ENCODE data around the gene DHX58.

DHX58 gene

DNA sequence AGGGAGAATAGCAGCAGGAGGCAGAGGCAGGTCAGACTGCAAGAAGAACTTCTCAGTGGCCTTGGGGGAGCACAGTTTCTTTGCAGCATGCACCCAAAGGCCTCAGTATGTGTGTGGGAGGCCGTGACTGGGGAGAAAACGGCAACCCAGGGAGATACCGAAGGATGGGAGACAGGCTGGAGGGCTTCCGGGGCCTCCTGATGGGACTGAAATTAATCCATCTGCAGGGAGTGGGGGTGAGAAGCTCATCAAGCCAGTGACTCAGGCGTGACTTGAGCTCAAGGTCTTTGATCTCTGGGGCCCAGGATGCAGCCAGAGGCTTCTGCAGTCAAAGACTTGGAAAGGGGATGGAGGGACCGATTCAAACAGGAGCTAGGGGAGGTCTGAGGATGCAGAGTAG lies 57.0 kb downstream of the DHX58 start:
- DNase-seq (ENCODE audit: low read depth in 3 of 3): no peak

DNA sequence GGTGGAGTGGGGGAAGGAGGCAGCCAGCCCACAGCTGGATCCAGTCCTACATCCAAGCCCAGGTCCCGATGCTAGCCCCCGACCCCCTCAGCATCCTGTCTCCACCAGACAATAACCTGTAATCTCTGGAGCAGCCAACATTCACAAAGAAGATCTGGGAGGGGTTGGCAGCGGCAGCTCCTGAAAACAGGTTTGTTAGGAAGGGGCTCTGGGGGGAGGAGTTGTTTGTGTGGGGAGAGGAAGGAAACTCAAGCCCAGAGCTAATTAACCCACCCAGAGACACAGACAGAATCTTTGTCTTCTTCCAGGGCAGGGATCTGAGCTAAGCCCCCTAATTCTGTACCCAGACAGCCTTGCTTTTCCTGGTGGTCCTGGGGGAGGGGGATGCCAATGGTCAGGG lies 57.5 kb downstream of the DHX58 start:
- DNase-seq (ENCODE audit: low read depth in 3 of 3): no peak

DNA sequence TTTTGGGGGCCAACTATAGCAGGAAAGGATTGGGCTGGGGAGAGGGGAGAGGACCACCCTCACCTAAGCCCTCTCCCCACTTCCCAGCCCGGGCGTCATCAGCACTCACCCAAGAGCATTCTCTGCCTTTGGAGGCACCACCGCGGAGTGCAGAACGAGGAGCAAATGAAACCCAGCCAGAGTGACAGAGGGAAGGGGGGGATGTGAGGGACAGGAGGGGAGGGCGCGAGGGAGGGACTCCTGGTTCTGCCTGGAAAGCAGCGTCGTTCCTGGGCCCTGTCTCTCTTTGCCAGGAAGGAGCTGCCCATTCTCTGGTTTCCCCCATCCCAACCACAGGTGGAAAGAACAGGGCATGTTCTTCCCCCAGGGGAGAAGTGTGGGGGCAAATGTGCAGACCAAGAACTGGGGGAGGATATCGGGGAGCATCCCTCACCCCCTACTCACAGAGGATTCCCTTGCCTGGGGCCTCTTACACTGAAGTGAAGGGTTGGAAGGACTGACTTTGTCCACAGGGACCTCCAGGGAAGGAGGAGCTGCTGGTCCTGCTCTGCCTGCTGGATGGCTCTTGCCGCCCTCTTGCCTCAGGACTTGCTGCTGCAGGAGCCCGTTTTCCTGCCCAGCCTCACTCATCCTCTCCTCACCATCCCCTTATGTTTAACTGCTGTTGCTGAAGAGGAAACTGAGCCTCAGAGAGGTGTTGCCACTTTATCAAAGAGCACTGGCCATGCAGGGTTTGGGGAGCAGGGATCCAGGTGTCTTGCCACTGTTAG lies 58.6 kb downstream of the DHX58 start:
- DNase-seq (ENCODE audit: low read depth in 3 of 3): no peak

DNA sequence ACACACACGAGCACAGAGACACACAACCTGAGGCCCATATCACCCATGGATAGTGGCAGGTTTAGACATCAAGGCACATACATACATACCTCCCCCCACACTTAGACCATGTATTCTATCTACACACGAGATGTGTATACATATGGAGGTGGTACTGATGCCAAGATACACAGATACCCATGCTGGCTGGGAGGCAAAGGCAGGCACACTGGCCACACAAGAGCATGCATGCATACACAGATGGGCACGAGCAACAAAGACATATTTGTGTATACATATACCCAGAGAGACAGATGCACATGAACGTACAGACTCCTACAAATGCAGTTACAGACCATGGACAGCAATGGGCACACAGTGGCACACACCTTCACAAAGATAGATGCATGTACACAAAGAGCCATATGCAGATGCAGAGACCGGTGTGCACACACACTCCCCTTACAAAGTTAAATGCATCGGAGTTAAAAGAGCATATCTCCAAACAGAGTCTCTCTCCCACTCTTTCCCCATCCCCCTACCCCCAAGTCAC lies 60.1 kb downstream of the DHX58 start:
- no peak for DNase-seq (ENCODE audit: low read depth in 3 of 3)

DNA sequence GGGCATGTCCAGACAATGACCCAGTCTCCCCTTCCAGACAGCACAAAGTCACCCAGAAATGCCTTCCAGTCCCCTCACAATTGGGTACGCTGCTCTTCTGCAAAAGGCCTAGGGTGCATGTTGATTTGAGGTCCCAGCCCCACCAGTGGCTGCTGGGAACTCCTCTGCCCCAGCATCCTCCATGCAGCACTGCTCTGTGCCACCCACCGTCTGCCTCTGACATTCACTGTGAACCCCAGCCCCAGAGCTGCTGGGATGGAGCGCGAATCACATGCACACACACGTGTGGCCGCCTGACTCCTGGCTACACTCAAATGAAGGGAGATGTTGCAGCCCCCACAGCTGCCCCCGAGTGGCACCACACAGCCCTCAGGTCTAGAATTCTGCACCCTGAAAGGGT lies 60.9 kb downstream of the DHX58 start:
- no peak for DNase-seq (ENCODE audit: low read depth in 3 of 3)
